OCI-LY7 (cell line): ENCODE results near the gene SNAPC1.

Source experiments
- CTCF ChIP-seq: fragments of 200-600 bp; sonication (generic); conservative IDR thresholded peaks from 2 replicates; pipeline ENCODE4 v1.5.1; 2014; ENCODE audit warnings: mild to moderate bottlenecking, antibody characterized with exemption, low read length, moderate library complexity, mixed read lengths
- EZH2phosphoT487 ChIP-seq: fragments of 200-600 bp; sonication (generic); IDR thresholded peaks from 2 replicates; pipeline ENCODE4 v1.6.1; 2018; ENCODE audit warnings: low read depth, borderline replicate concordance, mild to moderate bottlenecking, mixed run types, antibody characterized with exemption, low read length, moderate library complexity, mixed read lengths

- TF ChIP-seq CTCF (peak; percentile 7), EZH2phosphoT487 (no peak)
These were observed 8.6 kb upstream of the SNAPC1 start for GRCh38 chr14:61753631-61754030.
